ENCODE results near the gene MRPL39. TPM values are rescaled to one million over a fixed set of nuclear protein-coding genes. Genes with fewer than 3 reads are reported as not detected.

Gene MRPL39
- total RNA-seq, 1 donor from 2014 or later: 32.5 TPM

- peak overlapping the region; percentile 87 for H3K9ac ChIP-seq (ENCODE audit: low read length)
- FAIRE-seq (no peak), DNase-seq (ENCODE audit: low read depth) (peak; percentile 68)
- H2AFZ ChIP-seq (ENCODE audit: low read depth, low read length): peak overlapping the region; percentile 90
- peak overlapping the region; percentile 79 for H3K4me3 ChIP-seq (ENCODE audit: insufficient read depth, low read depth, low read length)
- peaks cover 50% of the 10 kb centered on the region for H3K79me2 ChIP-seq (ENCODE audit: insufficient read depth, low read length)
- no peaks in the 10 kb centered on the region for H3K27me3 ChIP-seq (ENCODE audit: insufficient read depth, low read length)
- Mint-ChIP-seq H3K27me3 (ENCODE audit: low read depth, unreplicated experiment) (no peaks in the 10 kb centered on the region), H3K4me1 (ENCODE audit: low read depth, unreplicated experiment) (peaks cover 19% of the 10 kb centered on the region), H3K36me3 (ENCODE audit: low read depth, unreplicated experiment) (peaks cover 5% of the 10 kb centered on the region), H3K27ac (ENCODE audit: unreplicated experiment) (no peak overlapping the region), H3K9me3 (ENCODE audit: unreplicated experiment) (peaks cover 3% of the 10 kb centered on the region), H3K4me3 (ENCODE audit: unreplicated experiment) (peak overlapping the region; percentile 84)
- peaks cover 13% of the 10 kb centered on the region for H3K36me3 ChIP-seq (ENCODE audit: insufficient read depth, low read length)
- peak overlapping the region; percentile 76 for H3K27ac ChIP-seq (ENCODE audit: low read depth, low read length)
- no peaks in the 10 kb centered on the region for H4K20me1 ChIP-seq (ENCODE audit: insufficient read depth, low read length)
- H3K4me1 ChIP-seq (ENCODE audit: insufficient read depth, low read length): peaks cover 21% of the 10 kb centered on the region
- TF ChIP-seq EZH2 (IDR thresholded peaks at IDR 0.05; ENCODE audit: insufficient read depth, low read length): no peak
- TF ChIP-seq CTCF (IDR thresholded peaks at IDR 0.05; ENCODE audit: insufficient read depth, low read depth, low read length): no peak
- peak overlapping the region; percentile 87 for H3K4me2 ChIP-seq (ENCODE audit: low read length)
- no peaks in the 10 kb centered on the region for H3K9me3 ChIP-seq (ENCODE audit: insufficient read depth, low read depth, low read length)
Measured at GRCh38 chr21:25561668-25562641, 45.3 kb downstream of the MRPL39 start.

GRCh38 chr21:25560891-25561290, 46.4 kb downstream of the MRPL39 start:
- H3K4me3 Mint-ChIP-seq (ENCODE audit: unreplicated experiment): peak overlapping the region; percentile 66
- peaks cover 5% of the 10 kb centered on the region for H3K36me3 Mint-ChIP-seq (ENCODE audit: low read depth, unreplicated experiment)
- H3K9ac ChIP-seq (ENCODE audit: low read length): no peak overlapping the region
- peaks cover 3% of the 10 kb centered on the region for H3K9me3 Mint-ChIP-seq (ENCODE audit: unreplicated experiment)
- no peaks in the 10 kb centered on the region for H3K9me3 ChIP-seq (ENCODE audit: insufficient read depth, low read depth, low read length)
- FAIRE-seq (no peak), DNase-seq (ENCODE audit: low read depth) (no peak)
- no peak for TF ChIP-seq CTCF (IDR thresholded peaks at IDR 0.05; ENCODE audit: insufficient read depth, low read depth, low read length)
- TF ChIP-seq EZH2 (IDR thresholded peaks at IDR 0.05; ENCODE audit: insufficient read depth, low read length): no peak
- no peak overlapping the region for H3K4me2 ChIP-seq (ENCODE audit: low read length)
- peaks cover 39% of the 10 kb centered on the region for H3K79me2 ChIP-seq (ENCODE audit: insufficient read depth, low read length)
- H3K27me3 Mint-ChIP-seq (ENCODE audit: low read depth, unreplicated experiment): no peaks in the 10 kb centered on the region
- H3K4me1 ChIP-seq (ENCODE audit: insufficient read depth, low read length): peaks cover 21% of the 10 kb centered on the region
- H3K4me1 Mint-ChIP-seq (ENCODE audit: low read depth, unreplicated experiment): peaks cover 20% of the 10 kb centered on the region
- no peaks in the 10 kb centered on the region for H3K27me3 ChIP-seq (ENCODE audit: insufficient read depth, low read length)
- H3K27ac Mint-ChIP-seq (ENCODE audit: unreplicated experiment): peak overlapping the region; percentile 34
- H3K36me3 ChIP-seq (ENCODE audit: insufficient read depth, low read length): peaks cover 12% of the 10 kb centered on the region
- H3K27ac ChIP-seq (ENCODE audit: low read depth, low read length): no peak overlapping the region
- no peak overlapping the region for H3K4me3 ChIP-seq (ENCODE audit: insufficient read depth, low read depth, low read length)
- H4K20me1 ChIP-seq (ENCODE audit: insufficient read depth, low read length): no peaks in the 10 kb centered on the region
- H2AFZ ChIP-seq (ENCODE audit: low read depth, low read length): no peak overlapping the region
